ENCODE results near the gene HECW1.

- TF ChIP-seq CTCF (IDR thresholded peaks at IDR 0.05) (no peak), EZH2 (IDR thresholded peaks at IDR 0.05) (no peak), EZH2phosphoT487 (IDR thresholded peaks at IDR 0.05) (no peak)
Measured at GRCh38 chr7:43385309-43385680, 272.8 kb downstream of the HECW1 start.

All from neural progenitor cell (in vitro differentiated cells).